ENCODE data around the gene MTRFR.
A peak's percentile ranks its signal among the peaks of the same experiment; 100 is the strongest.

MTRFR gene

DNA sequence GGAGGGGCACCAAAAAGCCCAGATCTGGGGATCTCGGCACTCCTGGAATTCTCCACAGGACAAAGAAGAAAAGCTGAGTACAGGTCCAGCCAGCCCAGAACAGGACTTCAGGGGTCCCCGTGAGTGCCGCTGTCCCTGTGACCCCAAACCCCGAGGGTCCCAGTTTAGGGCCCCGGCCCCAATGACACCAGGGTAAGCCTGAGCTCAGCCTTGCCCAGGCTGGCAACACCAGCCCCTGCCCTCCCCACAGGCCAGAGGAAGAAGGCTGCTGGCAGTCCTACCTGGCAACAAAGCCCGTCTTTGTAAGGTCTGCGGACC lies 36.6 kb downstream of the MTRFR start:
- no peak for DNase-seq (ENCODE audit: extremely low read depth in 1 of 2, low read depth in 1 of 2)

DNA sequence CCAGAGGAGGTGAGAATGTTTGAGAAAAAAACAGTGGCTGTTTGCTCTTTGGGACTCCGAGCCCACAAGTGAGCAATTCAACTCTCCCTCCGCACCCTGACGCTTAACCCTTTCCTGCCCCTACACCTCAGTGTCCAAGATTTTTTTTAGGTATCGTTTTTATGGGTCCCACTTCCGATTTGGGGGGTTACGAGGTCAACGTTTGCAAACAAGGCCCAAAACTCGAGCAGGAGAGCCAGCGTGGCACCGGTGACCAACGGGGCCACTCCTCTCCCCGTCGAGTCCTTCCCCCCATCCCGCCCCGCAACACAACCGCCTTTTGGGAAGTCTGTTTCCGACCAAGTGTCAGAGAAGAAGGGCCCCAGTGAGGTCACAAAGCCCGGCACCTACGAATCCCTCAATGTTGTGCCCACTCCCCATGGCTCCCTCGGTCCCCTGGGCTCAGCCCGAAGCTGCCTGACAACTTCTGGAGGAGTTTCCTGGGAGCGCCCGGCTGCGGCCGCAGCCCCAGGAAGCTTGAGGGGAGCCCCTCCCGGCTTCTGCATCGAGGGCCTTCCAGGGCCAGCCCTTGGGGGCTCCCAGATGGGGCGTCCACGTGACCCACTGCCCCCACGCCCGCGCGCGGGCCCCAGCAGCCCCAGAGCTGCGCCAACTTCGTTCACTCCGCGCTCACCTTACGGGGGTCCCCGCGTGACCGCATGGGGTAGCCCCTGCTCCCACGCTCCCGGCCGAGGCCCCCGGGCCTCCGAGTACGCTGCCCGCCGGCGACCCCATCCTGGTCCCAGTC lies 37.2 kb downstream of the MTRFR start:
- no peak for DNase-seq (ENCODE audit: extremely low read depth in 1 of 2, low read depth in 1 of 2)

DNA sequence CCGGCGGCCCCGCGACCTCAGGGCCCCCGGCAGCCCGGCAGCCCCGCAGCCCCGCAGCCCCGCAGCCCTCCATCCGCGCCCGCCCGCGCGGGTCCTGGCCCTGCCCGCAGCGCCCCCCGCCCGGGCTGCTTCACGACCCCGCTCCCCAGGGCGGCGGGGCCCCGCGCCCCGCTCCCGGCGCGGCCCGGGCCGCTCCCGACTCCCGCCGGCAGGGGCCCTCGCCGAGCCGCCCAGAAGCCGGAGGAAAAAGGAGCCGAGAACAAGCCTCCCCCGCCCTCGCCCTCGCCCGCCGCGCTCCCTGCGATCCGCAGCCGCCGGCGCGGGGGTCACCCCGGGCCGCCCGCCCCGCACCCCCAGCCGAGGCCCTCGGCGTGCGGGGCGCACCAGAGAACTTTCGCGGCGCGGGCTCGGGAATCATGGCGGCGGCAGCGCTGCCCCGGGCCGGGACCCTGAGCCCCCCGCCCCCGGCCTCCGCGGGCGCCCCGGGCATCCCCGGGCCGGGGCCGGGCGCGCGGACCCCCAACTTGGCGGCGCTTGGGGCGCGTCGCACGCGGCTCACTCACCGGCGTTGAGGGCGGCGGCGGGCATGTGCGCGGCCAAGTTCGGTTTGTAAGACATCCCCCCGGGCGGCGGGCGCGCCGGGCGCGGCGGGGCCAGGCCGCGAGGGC lies 37.9 kb downstream of the MTRFR start:
- DNase-seq (ENCODE audit: extremely low read depth in 1 of 2, low read depth in 1 of 2), result peak; percentile 27 to 66

DNA sequence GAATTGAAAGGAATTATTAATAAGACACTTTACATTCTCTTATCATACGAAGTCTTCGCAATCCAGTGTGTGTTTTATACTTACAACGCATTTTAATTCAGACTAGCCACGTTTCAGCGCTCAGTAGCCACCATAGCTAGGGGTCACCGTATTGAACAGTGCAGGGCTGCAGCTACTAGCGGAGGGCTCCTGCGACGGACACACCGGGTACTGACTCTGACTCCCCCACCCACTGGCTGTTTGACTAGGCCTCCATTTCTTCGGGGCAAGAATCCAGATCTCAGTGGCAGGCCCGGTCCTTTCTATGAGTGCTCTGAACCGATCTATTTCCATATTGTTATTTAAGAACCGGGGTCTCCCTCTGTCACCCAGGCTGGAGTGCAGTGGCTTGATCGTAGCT lies 39.9 kb downstream of the MTRFR start:
- DNase-seq (ENCODE audit: extremely low read depth in 1 of 2, low read depth in 1 of 2), result no peak

DNA sequence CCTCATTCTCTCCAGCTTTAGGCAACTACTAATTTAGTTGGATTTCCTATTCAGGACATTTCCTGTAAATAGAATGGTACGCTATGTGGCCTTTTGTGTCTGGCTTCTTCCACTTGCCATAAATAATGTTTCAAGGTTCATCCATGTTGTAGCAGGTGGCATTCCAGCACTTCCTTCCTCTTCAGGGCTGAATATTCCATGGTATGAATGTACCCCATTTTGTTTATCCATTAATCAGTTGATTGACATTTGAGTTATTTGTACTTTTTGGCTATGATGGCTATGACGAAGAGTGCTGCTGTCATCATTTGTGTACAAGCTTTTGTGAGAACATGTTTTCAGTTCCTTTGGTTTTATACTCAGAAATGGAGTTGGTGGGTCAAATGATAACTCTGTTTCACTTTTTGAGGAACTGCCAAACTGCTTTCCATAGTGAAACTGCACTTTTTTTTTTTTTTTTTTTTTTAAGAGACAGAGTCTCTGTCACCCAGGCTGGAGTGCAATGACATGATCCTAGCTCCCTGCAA lies 44.9 kb downstream of the MTRFR start:
- DNase-seq (ENCODE audit: extremely low read depth in 1 of 2, low read depth in 1 of 2), result no peak

DNA sequence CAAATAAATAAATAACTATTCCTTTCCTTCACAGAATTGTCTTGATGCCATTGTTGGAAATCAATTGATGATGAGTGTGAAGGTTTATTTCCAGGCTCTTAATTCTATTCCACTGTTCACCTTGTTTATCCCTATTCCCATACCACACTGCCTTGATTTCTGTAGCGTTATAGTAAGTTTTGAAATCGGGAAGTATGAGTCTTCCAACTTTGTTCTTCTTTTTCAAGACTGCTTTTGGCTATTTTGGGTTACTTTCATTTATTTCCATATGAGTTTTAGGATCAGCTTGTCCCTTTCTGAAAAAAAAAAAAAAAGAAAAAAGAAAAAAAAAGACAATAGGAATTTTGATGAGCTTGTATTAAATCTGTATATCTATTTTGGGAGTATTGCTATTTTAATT lies 47.7 kb downstream of the MTRFR start:
- no peak for DNase-seq (ENCODE audit: extremely low read depth in 1 of 2, low read depth in 1 of 2)

DNA sequence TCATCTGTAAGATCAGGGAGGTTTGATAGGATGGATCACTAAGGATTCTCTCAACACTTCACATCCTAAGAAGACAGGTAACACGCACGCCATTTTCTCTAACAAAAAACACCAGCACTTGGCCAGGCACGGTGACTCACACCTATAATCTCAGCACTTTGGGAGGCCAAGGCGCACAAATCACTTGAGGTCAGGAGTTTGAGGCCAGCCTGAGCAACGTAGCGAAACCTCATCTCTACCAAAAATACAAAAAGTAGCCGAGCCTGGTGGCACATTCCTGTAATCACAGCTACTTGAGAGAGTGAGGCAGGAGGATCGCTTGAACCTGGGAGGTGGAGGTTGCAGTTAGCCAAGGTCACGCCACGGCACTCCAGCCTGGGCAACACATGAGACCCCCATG lies 48.9 kb downstream of the MTRFR start:
- DNase-seq (ENCODE audit: extremely low read depth in 1 of 2, low read depth in 1 of 2), result no peak

DNA sequence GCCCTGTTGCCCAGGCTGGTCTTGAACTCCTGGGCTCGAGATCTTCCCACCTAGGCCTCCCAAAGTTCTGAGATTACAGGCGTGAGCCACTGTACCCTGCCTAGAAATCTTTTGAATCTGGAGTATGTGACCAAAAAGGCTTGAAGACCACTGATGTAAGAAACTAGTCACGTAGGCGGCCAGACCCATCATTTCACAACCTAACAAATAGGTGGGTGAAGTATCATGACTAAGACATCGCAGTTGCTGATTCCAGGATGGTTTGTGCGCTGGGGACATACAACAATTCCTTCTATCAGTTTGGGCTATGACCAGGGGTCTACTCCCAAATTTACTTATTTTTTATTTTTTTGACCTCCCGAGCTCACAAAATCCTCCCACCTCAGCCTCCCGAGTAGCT lies 50.2 kb downstream of the MTRFR start:
- no peak for DNase-seq (ENCODE audit: extremely low read depth in 1 of 2, low read depth in 1 of 2)

DNA sequence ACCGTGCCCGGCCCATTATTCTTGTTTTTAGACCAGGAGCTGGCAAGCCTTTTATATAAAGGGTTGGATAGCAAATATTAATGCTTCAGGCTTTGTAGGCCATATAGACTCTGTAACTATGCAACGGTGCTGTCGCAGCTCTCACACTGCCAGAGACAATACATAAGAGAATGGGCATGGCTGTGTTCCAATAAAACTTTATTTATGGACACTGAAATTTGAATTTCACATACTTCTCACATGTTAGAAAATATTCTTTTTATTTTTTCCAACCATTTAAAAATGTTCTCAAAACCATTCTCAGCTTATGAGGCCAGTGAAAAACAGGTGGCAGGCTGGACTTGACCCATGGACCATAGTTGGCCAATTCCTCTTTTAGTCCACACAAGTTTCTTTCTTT lies 51.4 kb downstream of the MTRFR start:
- DNase-seq (ENCODE audit: extremely low read depth in 1 of 2, low read depth in 1 of 2), result no peak

DNA sequence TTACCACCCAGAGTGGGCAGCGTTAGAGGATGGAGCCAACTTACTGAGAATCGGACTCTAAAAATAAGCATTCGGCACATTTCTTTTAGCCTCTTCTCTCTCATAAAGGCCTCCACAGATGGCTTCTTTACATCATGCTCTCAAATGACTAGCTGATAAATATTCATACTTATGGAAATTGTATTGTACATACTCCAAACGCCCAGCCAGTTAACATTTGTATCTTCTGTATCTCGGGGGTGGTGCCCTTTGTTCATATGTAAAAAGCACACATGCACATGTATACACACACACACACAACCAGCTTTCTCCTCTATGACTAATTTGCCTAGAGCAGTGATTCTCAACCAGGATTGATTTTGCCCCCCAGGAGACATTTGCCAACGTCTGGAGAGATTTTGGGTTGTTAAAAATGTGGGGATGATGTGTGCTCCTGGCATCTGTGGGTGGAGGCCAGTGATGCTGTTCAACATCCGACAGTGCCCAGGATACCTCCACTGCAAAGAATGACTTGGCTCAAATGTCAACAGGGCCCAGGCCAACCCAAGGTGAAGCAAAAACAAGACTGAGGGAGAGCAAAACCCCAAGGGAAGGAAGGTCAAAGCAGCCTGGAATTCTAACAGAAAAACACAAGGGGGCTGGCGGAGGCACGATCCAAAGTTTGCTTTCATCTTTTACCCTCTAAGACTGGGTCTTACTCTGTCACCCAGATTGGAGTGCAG lies 53.6 kb downstream of the MTRFR start:
- DNase-seq (ENCODE audit: extremely low read depth in 1 of 2, low read depth in 1 of 2), result no peak

DNA sequence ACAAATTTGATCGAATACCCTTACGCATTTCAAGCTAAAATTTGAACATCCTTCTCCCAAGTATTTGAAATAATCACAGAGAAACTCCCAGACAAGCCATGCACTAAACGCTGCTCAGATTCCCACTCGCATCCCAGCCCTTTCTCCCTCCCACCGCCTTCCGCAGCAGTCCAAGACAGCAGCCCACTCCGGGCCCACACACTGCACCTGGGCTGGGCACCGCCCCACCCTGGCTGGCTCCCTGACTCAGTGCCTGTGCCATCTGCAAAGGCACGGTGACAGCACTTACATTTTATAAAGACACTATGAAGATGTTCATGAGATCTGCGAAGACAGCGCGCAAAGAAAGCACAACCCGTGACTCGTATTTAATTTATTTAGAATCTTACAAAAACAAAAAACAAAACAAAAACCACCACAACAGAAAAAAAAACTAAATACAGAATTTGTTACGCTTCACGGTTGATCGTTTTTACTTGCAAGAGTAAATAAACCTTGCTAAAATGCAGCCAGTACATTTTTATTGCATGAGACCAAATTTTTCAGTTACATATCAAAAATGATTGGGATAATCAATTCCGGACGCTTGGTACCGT lies 55.6 kb downstream of the MTRFR start:
- DNase-seq (ENCODE audit: extremely low read depth in 1 of 2, low read depth in 1 of 2), result no peak

DNA sequence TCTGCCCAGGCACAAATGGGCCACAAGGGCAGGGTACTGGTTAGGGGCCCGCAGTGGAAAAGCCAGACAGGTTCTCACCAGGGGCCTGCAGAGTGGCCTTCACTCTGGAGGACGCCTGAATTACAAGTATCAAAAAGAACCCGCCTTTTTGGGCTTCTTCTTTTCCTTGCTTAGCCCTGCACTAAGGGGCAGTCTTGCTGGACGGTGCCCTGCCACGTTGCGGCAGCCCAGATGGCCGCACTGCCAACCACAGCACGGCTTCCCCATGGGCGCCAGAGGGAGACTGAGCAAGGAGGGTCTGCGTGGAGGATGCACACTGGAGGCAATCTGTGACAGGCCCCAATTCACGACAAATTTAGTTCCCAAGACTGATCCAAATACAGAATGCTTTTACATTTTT lies 56.7 kb downstream of the MTRFR start:
- DNase-seq (ENCODE audit: extremely low read depth in 1 of 2, low read depth in 1 of 2), result no peak

DNA sequence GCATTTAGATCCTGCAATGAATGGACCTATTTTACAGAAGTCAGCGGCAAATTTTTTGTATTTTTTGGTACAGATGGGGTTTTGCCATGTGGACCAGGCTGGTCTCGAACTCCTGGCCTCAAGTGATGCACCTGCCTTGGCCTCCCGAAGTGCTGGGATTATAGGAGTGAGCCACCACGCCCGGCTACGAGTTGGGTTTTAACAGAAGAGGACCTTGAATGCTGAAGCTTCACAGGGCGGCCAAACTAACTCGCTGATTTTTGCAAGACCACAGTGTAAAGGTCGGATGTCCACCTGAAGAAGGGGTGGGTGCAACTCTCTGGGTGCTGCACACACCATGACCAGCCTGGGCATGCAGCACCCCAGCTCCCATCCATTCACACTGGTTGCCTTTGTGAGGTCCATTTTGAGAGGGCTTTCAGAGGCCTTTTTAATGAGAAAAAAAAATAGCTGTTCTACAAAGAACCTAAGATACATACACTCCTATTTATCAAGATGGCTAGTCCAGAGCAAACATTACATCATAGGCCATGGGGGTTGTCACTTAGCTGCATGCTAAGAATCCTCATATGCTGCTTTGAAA lies 60.0 kb downstream of the MTRFR start:
- DNase-seq (ENCODE audit: extremely low read depth in 1 of 2, low read depth in 1 of 2), result no peak

DNA sequence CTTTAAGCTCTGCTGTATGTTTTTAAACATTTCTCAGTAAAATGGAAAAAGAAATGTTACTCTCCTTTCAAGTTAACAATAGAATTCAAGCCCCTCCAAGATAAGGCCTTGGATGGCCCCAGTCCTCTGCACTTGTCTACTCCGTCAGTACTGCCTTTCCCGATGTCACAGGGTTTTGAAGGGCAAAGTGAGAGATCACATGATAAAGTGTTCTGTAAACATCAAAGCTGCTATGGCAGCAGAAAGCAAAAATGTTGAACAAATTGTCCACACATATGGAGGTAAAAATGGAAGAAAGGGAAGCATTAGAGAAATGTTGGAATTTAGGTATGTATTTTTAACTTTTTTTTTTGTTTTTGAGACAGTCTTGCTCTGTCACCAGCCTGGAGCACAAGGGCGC lies 71.9 kb downstream of the MTRFR start:
- no peak for DNase-seq (ENCODE audit: extremely low read depth in 1 of 2, low read depth in 1 of 2)

DNA sequence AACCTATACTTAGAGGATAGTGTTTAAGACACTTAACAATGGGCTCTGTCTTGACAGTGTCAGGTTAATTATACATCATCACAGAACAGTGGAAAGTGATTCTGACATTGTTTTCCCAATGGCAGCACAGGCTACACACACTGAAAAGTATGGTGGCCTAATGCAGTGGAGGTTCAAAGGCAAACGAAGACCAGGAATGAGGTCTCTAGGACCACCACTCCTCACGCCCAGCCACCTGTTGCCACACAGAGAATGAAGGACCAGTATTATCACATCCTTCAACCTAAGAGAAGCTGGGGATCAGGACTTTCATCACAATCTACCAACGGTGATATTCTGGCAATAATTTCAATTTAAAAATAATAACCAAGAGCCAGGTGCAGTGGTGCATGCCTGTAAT lies 73.0 kb downstream of the MTRFR start:
- no peak for DNase-seq (ENCODE audit: extremely low read depth in 1 of 2, low read depth in 1 of 2)

Measured in activated CD8-positive, alpha-beta memory T cell treated with anti-CD3 and anti-CD28 coated beads for 1 hour (primary cell).